HL-60 (cell line): Measurements from ENCODE around the gene CORIN.

Experiments
- CTCF ChIP-seq: IDR thresholded peaks from one replicate; pipeline ENCODE4 v1.5.1; 2011; ENCODE audit warnings: low read length, control low read depth, inconsistent platforms; ENCODE audit not compliant: insufficient read depth
- REST ChIP-seq: IDR thresholded peaks from 2 replicates; pipeline ENCODE4 v1.6.1; 2012; ENCODE audit warnings: low read depth; ENCODE audit not compliant: insufficient replicate concordance

GRCh38 chr4:47669946-47670345 lies 167.9 kb downstream of the CORIN start:
- no peak for TF ChIP-seq CTCF
- no peak for TF ChIP-seq REST
